Testis (tissue), 3 donors: Measurements from ENCODE around the gene KRT26. TPM values are rescaled to one million over a fixed set of nuclear protein-coding genes. Genes with fewer than 3 reads are reported as not detected.
"Not testable (repeated sequence)": the region's sequence is repeated elsewhere in the genome, so short reads cannot be mapped to it uniquely, and the experiment has no call there.

ENCODE experiments used
- DNase-seq: peaks from one replicate; pipeline ENCODE4 v3.0.0-alpha.2; 2019
- H3K27ac ChIP-seq, 2 donors: fragments of 200-600 bp; sonication (generic); one replicate each; pipeline ENCODE4 v1.5.1; 2019
- H3K27me3 ChIP-seq: fragments of 200-600 bp; sonication (generic); one replicate; pipeline ENCODE4 v1.5.1; 2019
- H3K36me3 ChIP-seq: fragments of 200-600 bp; sonication (generic); one replicate; pipeline ENCODE4 v1.5.1; 2017; ENCODE audit warnings: low read depth; ENCODE audit errors: missing control alignments
- H3K4me1 ChIP-seq: fragments of 200-600 bp; sonication (generic); one replicate; pipeline ENCODE4 v1.5.1; 2019
- H3K4me3 ChIP-seq, 2 donors: fragments of 200-600 bp; sonication (generic); one replicate each; pipeline ENCODE4 v1.5.1; 2017 to 2019
- H3K9me3 ChIP-seq: fragments of 200-600 bp; sonication (generic); one replicate; pipeline ENCODE4 v1.5.1; 2017
- CTCF ChIP-seq, 3 experiments: fragments of 450-650 bp in 2 of 3; fragments of 200-600 bp in 1 of 3; sonication (generic) in 1 of 3; IDR thresholded peaks; one replicate each; pipeline ENCODE4 v1.5.1; 2016 to 2019; ENCODE audit warnings: antibody characterized with exemption in 3 of 3, mild to moderate bottlenecking in 2 of 3, moderate library complexity in 1 of 3
- POLR2A ChIP-seq: fragments of 450-650 bp; IDR thresholded peaks from one replicate; pipeline ENCODE4 v1.6.1; 2017; ENCODE audit warnings: antibody characterized with exemption, mild to moderate bottlenecking, moderate library complexity
- WGBS, 2 donors: methylation state at CpG; one replicate each; pipeline ENCODE4 v1.1.5; 2018; 5-methylcytosine and 5-hydroxymethylcytosine counted together
- intact Hi-C: fragments of 100-400 bp; cut with DNase I; formaldehyde crosslinking; loops from one replicate; pipeline ENCODE4 v1.15.1; 2023; ENCODE audit warnings: low total_unique reads
- polyA plus RNA-seq: library from polyadenylated mRNA; stranded (reverse); fragments of 350-450 nt; fragmentation: Illumina TruSeq; extraction: RNeasy Lipid Tissue Mini Kit (QIAGEN cat#74804); gene quantifications from one replicate; pipeline ENCODE4 v1.2.3, GENCODE V29; 2014; ENCODE audit warnings: low read depth, low replicate concordance; ENCODE audit not compliant: insufficient read depth
- total RNA-seq, 2 donors: library from RNA; depleted of rRNA; stranded (reverse); fragments of >200 nt; gene quantifications; one replicate each; pipeline ENCODE4 v1.2.3, GENCODE V29; 2016

The KRT26 gene
- total and polyA plus RNA-seq, 3 donors from 2014 or later, result 0.30 to 0.79 (median 0.62) TPM

GRCh38 chr17:40815381-40815780 is 43.4 kb upstream of the KRT26 start:
- Histone ChIP-seq H3K36me3 (no peaks in the 10 kb centered on the region), H3K27me3 (no peaks in the 10 kb centered on the region), H3K27ac (no peak overlapping the region), H3K4me3 (no peak overlapping the region), H3K9me3 (no peaks in the 10 kb centered on the region), H3K4me1 (peaks cover 13% of the 10 kb centered on the region)
- intact Hi-C loops, result no loop called here
- DNase-seq, result no peak
- no peak for TF ChIP-seq POLR2A
- TF ChIP-seq CTCF (IDR thresholded peaks at IDR 0.05), result no peak
- 92 to 93% methylated on average over 1 of the region's 1 CpG for WGBS, 2 donors

- DNase-seq, H3K4me3 ChIP-seq, intact Hi-C loops, H3K9me3 ChIP-seq, H3K27me3 ChIP-seq, H3K27ac ChIP-seq, H3K36me3 ChIP-seq: not testable (repeated sequence)
- peaks cover 10% of the 10 kb centered on the region for H3K4me1 ChIP-seq
- 89 to 90% methylated on average over 3 of the region's 3 CpGs for WGBS, 2 donors
These were observed 42.7 kb upstream of the KRT26 start for GRCh38 chr17:40814657-40815056.

GRCh38 chr17:40813804-40814203 is 41.8 kb upstream of the KRT26 start:
- peaks cover 11% of the 10 kb centered on the region for H3K4me1 ChIP-seq
- 58 to 65% methylated on average over 4 of the region's 4 CpGs for WGBS, 2 donors
- no peaks in the 10 kb centered on the region for H3K27me3 ChIP-seq
- H3K9me3 ChIP-seq, result no peaks in the 10 kb centered on the region
- DNase-seq, result no peak
- intact Hi-C loops, result no loop called here
- no peak overlapping the region for H3K4me3 ChIP-seq
- no peak for TF ChIP-seq CTCF (IDR thresholded peaks at IDR 0.05)
- TF ChIP-seq POLR2A, result no peak
- no peaks in the 10 kb centered on the region for H3K36me3 ChIP-seq
- H3K27ac ChIP-seq, result no peak overlapping the region

- DNase-seq, result no peak
These were observed 40.6 kb upstream of the KRT26 start for GRCh38 chr17:40812639-40813038.

GRCh38 chr17:40810494-40810893 is 38.5 kb upstream of the KRT26 start:
- intact Hi-C loops, result no loop called here
- Histone ChIP-seq H3K4me1 (peaks cover 3% of the 10 kb centered on the region), H3K27me3 (no peaks in the 10 kb centered on the region), H3K27ac (no peak overlapping the region), H3K36me3 (no peaks in the 10 kb centered on the region), H3K4me3 (no peak overlapping the region), H3K9me3 (no peaks in the 10 kb centered on the region)
- DNase-seq, result no peak
- 82 to 86% methylated on average over 6 of the region's 6 CpGs for WGBS, 2 donors
- no peak for TF ChIP-seq POLR2A

More at GRCh38 chr17:40812639-40813038, 40.6 kb upstream of the KRT26 start:
- WGBS, 2 donors, result 84 to 88% methylated on average over 3 of the region's 3 CpGs
- Histone ChIP-seq H3K27ac (no peak overlapping the region), H3K4me1 (peaks cover 5% of the 10 kb centered on the region), H3K4me3 (no peak overlapping the region), H3K27me3 (no peaks in the 10 kb centered on the region), H3K36me3 (no peaks in the 10 kb centered on the region), H3K9me3 (no peaks in the 10 kb centered on the region)
- TF ChIP-seq CTCF (IDR thresholded peaks at IDR 0.05), result no peak
- intact Hi-C loops, result no loop called here

GRCh38 chr17:40809721-40810421 is 37.9 kb upstream of the KRT26 start:
- Histone ChIP-seq H3K27me3 (no peaks in the 10 kb centered on the region), H3K4me3 (no peak overlapping the region), H3K4me1 (peaks cover 3% of the 10 kb centered on the region), H3K36me3 (no peaks in the 10 kb centered on the region), H3K27ac (no peak overlapping the region), H3K9me3 (no peaks in the 10 kb centered on the region)
- no peak for DNase-seq
- TF ChIP-seq POLR2A (no peak), CTCF (IDR thresholded peaks at IDR 0.05) (no peak)
- intact Hi-C loops, result no loop called here
- 31 to 47% methylated on average over 2 of the region's 2 CpGs for WGBS, 2 donors
